T-cell (primary cell): Measurements from ENCODE around the gene TEX2. TPM values are rescaled to one million over a fixed set of nuclear protein-coding genes. Genes with fewer than 3 reads are reported as not detected.

Experiments used
- ATAC-seq, 4 experiments: fragments of 200-7000 bp in 3 of 4; fragments of 150-1000 bp in 1 of 4; cut with Tn5 transposase; replicated peaks in 1 of 4; 1 replicate in 3 of 4; 2 replicates in 1 of 4; pipeline ENCODE4 v1.10.0; 2021; ENCODE audit warnings: moderate library complexity in 3 of 4, mild to moderate bottlenecking in 2 of 4, moderate number of reproducible peaks in 1 of 4
- CTCF ChIA-PET, 2 donors: fragments of 300-600 bp; sonication (Branson Sonifier 250); formaldehyde crosslinking; loops; one replicate each; lab custom pipeline; 2022; ENCODE audit warnings: antibody characterized with exemption in 2 of 2; lab: Charles Lee
- POLR2A ChIA-PET, 2 donors: fragments of 300-600 bp; sonication (Branson Sonifier 250); formaldehyde crosslinking; loops; one replicate each; lab custom pipeline; 2022; ENCODE audit warnings: antibody characterized with exemption in 2 of 2; lab: Charles Lee
- DNase-seq, 35 experiments: peaks; one replicate each; pipeline versions ENCODE4 v3.0.0 to v3.0.0-alpha.2; 2013 to 2023
- H3K27ac ChIP-seq: one replicate; pipeline ENCODE4 v1.5.1; 2013; ENCODE audit warnings: low read length
- H3K27me3 ChIP-seq, 2 experiments: replicated peaks in 1 of 2; 1 replicate in 1 of 2; 2 replicates in 1 of 2; pipeline versions ENCODE4 v1.6.1 to v1.7.0; 2013; ENCODE audit warnings: low read length in 1 of 2, mixed read lengths in 1 of 2; ENCODE audit not compliant: control insufficient read depth in 2 of 2, insufficient read depth in 2 of 2; ENCODE audit errors: extremely low read depth in 1 of 2
- H3K36me3 ChIP-seq, 2 donors: 1 replicate in 1 of 2; 2 replicates in 1 of 2; pipeline versions ENCODE4 v1.6.1 to v1.7.0; 2013; ENCODE audit warnings: low read length in 1 of 2; ENCODE audit not compliant: control insufficient read depth in 2 of 2, insufficient read depth in 1 of 2; ENCODE audit errors: extremely low read depth in 1 of 2
- H3K4me1 ChIP-seq, 2 experiments: 1 replicate in 1 of 2; 2 replicates in 1 of 2; pipeline versions ENCODE4 v1.6.1 to v1.7.0; 2013; ENCODE audit warnings: low read length in 2 of 2, mixed read lengths in 1 of 2; ENCODE audit not compliant: insufficient read depth in 2 of 2, control insufficient read depth in 1 of 2; ENCODE audit errors: extremely low read depth in 1 of 2
- H3K4me3 ChIP-seq, 2 donors: 1 replicate in 1 of 2; 2 replicates in 1 of 2; pipeline versions ENCODE4 v1.5.1 to v1.7.0; 2013; ENCODE audit warnings: mild to moderate bottlenecking in 2 of 2, low read length in 1 of 2, moderate library complexity in 1 of 2; ENCODE audit not compliant: control insufficient read depth in 1 of 2; ENCODE audit errors: extremely low read depth in 1 of 2
- H3K9me3 ChIP-seq: 2 replicates; pipeline ENCODE4 v1.7.0; 2013
- H3K27ac Mint-ChIP-seq, 2 donors: one replicate each; pipeline ENCODE4 v1.8.0; 2020 to 2021; ENCODE audit warnings: mild to moderate bottlenecking in 2 of 2, mixed read lengths in 2 of 2
- H3K27me3 Mint-ChIP-seq, 2 donors: one replicate each; pipeline ENCODE4 v1.8.0; 2021 to 2022; ENCODE audit warnings: mixed read lengths in 2 of 2
- H3K36me3 Mint-ChIP-seq: one replicate; pipeline ENCODE4 v1.8.0; 2021; ENCODE audit warnings: mixed read lengths
- H3K4me1 Mint-ChIP-seq, 3 donors: one replicate each; pipeline ENCODE4 v1.8.0; 2020 to 2022; ENCODE audit warnings: mixed read lengths in 3 of 3, mild to moderate bottlenecking in 1 of 3
- H3K4me3 Mint-ChIP-seq, 3 donors: one replicate each; pipeline ENCODE4 v1.8.0; 2020 to 2022; ENCODE audit warnings: mild to moderate bottlenecking in 3 of 3, mixed read lengths in 3 of 3, moderate library complexity in 3 of 3
- H3K9me3 Mint-ChIP-seq, 3 donors: one replicate each; pipeline ENCODE4 v1.8.0; 2020 to 2022; ENCODE audit warnings: mixed read lengths in 3 of 3
- WGBS: methylation state at CpG from one replicate; pipeline ENCODE4 v1.1.5; 2013; ENCODE audit warnings: missing lambda C conversion rate; ENCODE audit not compliant: insufficient coverage; 5-methylcytosine and 5-hydroxymethylcytosine counted together
- total RNA-seq, 35 experiments: library from RNA in 6 of 35; stranded (reverse) in 6 of 35; fragments of 120-200 nt in 1 of 35; gene quantifications; one replicate each; pipeline versions ENCODE4 v1.2.1 to v1.2.4 and lab custom pipeline; 2013 to 2026

Gene TEX2
- total RNA-seq, 5 donors from 2014 or later (not counting 1 experiment from before 2014, with no cell fraction given) = 12.5 to 16.4 (median 14.8) TPM

GRCh38 chr17:64282753-64283080 is 19.7 kb upstream of the TEX2 start:
- peaks cover 0 to 2% of the 10 kb centered on the region in 2 donors for H3K27me3 Mint-ChIP-seq
- no peak overlapping the region for H3K27ac Mint-ChIP-seq
- no peak for ATAC-seq
- H3K36me3 Mint-ChIP-seq = no peaks in the 10 kb centered on the region
- no peak overlapping the region for H3K4me3 Mint-ChIP-seq
- no peaks in the 10 kb centered on the region for H3K9me3 Mint-ChIP-seq
- Histone ChIP-seq H3K36me3 (no peaks in the 10 kb centered on the region), H3K4me1 (no peaks in the 10 kb centered on the region), H3K4me3 (no peak overlapping the region), H3K9me3 (no peaks in the 10 kb centered on the region), H3K27me3 (peaks cover 0 to 10% of the 10 kb centered on the region in 2 experiments), H3K27ac (no peak overlapping the region)
- ChIA-PET CTCF (interaction anchor here in 1 of 2 donors (1.0 kb wide), 1 partner anchor 219 kb away, joined by 3 read pairs; no protein-coding TSS in a partner anchor), POLR2A (no interaction called here)
- DNase-seq = no peak
- no peaks in the 10 kb centered on the region for H3K4me1 Mint-ChIP-seq
- 34% methylated on average over 2 of the region's 4 CpGs for WGBS

- Mint-ChIP-seq H3K27me3 (peaks cover 0 to 2% of the 10 kb centered on the region in 2 donors), H3K4me1 (no peaks in the 10 kb centered on the region), H3K27ac (no peak overlapping the region), H3K4me3 (no peak overlapping the region), H3K36me3 (no peaks in the 10 kb centered on the region), H3K9me3 (no peaks in the 10 kb centered on the region)
- ChIA-PET POLR2A (interaction anchor here (0.6 to 1.3 kb wide), 3 partner anchors 8 to 136 kb away, joined by 3 to 5 read pairs (median 4); no protein-coding TSS in a partner anchor), CTCF (interaction anchor here (0.6 to 1.0 kb wide), 6 partner anchors 20 to 377 kb away, joined by 3 to 7 read pairs (median 3); no protein-coding TSS in a partner anchor)
- DNase-seq (peak in 31 of 35 experiments; percentile 8 to 79 (median 38)), ATAC-seq (peak in 3 of 4 experiments; percentile 35 to 57 (median 50))
- no peak overlapping the region for H3K4me3 ChIP-seq
- H3K36me3 ChIP-seq = no peaks in the 10 kb centered on the region
- peaks cover 0 to 10% of the 10 kb centered on the region in 2 experiments for H3K27me3 ChIP-seq
- 65% methylated on average over 18 of the region's 19 CpGs for WGBS
- no peaks in the 10 kb centered on the region for H3K9me3 ChIP-seq
- H3K4me1 ChIP-seq = no peaks in the 10 kb centered on the region
- H3K27ac ChIP-seq = no peak overlapping the region
Measured at GRCh38 chr17:64281962-64282752, 19.1 kb upstream of the TEX2 start.

DNA sequence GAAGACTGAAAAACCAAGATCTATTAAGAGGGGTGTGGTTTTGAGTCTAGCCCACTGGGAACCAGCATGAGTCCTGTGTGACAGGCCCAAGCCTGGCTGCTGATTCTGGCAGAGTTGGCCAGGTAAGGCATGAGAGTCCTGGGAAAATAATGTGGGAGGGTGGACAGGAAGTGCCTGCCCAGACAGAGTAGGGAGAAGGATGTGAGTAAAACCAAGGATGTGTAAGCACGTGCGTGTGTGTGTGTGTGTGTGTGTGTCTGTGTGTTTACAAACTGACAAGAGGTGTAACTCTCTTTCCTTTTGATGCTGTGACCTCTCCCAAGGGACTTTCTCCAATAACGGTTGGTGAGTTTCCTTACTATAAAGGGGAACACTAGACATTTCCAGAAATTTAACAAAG is 15.6 kb upstream of the TEX2 start:
- Mint-ChIP-seq H3K4me3 (no peak overlapping the region), H3K9me3 (no peaks in the 10 kb centered on the region), H3K36me3 (no peaks in the 10 kb centered on the region), H3K4me1 (no peaks in the 10 kb centered on the region), H3K27ac (no peak overlapping the region), H3K27me3 (no peaks in the 10 kb centered on the region)
- CTCF ChIA-PET = no interaction called here
- Histone ChIP-seq H3K9me3 (no peaks in the 10 kb centered on the region), H3K27ac (no peak overlapping the region), H3K36me3 (no peaks in the 10 kb centered on the region), H3K27me3 (peaks cover 0 to 5% of the 10 kb centered on the region in 2 experiments), H3K4me1 (no peaks in the 10 kb centered on the region), H3K4me3 (no peak overlapping the region)
- POLR2A ChIA-PET = interaction anchor here in 1 of 2 donors (0.6 to 0.7 kb wide), 2 partner anchors 7 to 219 kb away, joined by 7 to 22 read pairs; no protein-coding TSS in a partner anchor
- no peak for DNase-seq
- 35% methylated on average over 2 of the region's 3 CpGs for WGBS
- ATAC-seq = no peak

GRCh38 chr17:64277831-64278562 is 14.9 kb upstream of the TEX2 start:
- Mint-ChIP-seq H3K27ac (no peak overlapping the region), H3K4me1 (peaks cover 2 to 4% (median 2%) of the 10 kb centered on the region in 3 donors), H3K36me3 (no peaks in the 10 kb centered on the region), H3K27me3 (no peaks in the 10 kb centered on the region), H3K4me3 (no peak overlapping the region), H3K9me3 (no peaks in the 10 kb centered on the region)
- H3K36me3 ChIP-seq = no peaks in the 10 kb centered on the region
- H3K27me3 ChIP-seq = peaks cover 0 to 5% of the 10 kb centered on the region in 2 experiments
- no peak overlapping the region for H3K4me3 ChIP-seq
- H3K27ac ChIP-seq = no peak overlapping the region
- no peak for ATAC-seq
- no peaks in the 10 kb centered on the region for H3K9me3 ChIP-seq
- DNase-seq = no peak
- CTCF ChIA-PET = interaction anchor here (0.6 to 1.6 kb wide), 2 partner anchors 16 to 122 kb away, joined by 3 read pairs; no protein-coding TSS in a partner anchor
- WGBS = 93% methylated on average over 3 of the region's 7 CpGs
- peaks cover under 1 to 2% of the 10 kb centered on the region in 2 experiments for H3K4me1 ChIP-seq
- POLR2A ChIA-PET = no interaction called here

DNA sequence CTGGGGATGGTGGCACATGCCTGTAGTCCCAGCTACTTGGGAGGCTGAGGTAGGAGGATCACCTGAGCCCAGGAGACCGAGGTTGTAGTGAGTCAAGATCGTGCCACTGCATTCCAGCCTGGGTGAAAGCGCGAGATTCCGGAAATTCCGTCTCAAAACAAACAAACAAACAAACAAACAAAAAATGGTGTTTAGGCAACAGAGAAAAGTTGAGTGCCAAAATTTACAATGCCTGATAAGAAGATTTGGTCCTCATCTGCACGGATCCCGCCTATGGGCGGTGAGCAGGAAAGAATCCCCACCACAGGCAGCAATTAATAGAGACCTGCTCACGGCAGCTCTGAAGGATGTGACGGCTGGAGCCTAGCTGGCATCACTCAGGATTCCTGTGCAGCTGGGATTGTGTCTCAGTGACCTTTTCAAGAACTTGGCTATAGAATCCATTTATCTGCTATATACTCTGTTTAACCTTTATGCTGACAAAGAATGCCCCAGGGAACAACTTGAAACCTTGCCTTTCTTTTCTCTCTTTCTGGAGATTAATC is 14.0 kb upstream of the TEX2 start:
- Mint-ChIP-seq H3K27me3 (no peaks in the 10 kb centered on the region), H3K4me1 (peaks cover 3 to 8% (median 3%) of the 10 kb centered on the region in 3 donors), H3K4me3 (no peak overlapping the region), H3K9me3 (no peaks in the 10 kb centered on the region), H3K27ac (no peak overlapping the region), H3K36me3 (no peaks in the 10 kb centered on the region)
- Histone ChIP-seq H3K27me3 (no peaks in the 10 kb centered on the region), H3K4me3 (no peak overlapping the region), H3K9me3 (no peaks in the 10 kb centered on the region), H3K27ac (no peak overlapping the region), H3K4me1 (peaks cover 2 to 10% of the 10 kb centered on the region in 2 experiments), H3K36me3 (no peaks in the 10 kb centered on the region)
- 94% methylated on average over 2 of the region's 11 CpGs for WGBS
- DNase-seq (no peak), ATAC-seq (no peak)
- ChIA-PET CTCF (interaction anchor here (0.6 to 1.6 kb wide), 2 partner anchors 15 to 257 kb away, joined by 3 read pairs; partner anchors contain the start of gene ICAM2 (in 1 of the 2)), POLR2A (interaction anchor here in 1 of 2 donors (0.6 kb wide), 1 partner anchor 248 kb away, joined by 3 read pairs; no protein-coding TSS in a partner anchor)

- H3K36me3 Mint-ChIP-seq = no peaks in the 10 kb centered on the region
- Histone ChIP-seq H3K9me3 (no peaks in the 10 kb centered on the region), H3K27ac (no peak overlapping the region), H3K36me3 (no peaks in the 10 kb centered on the region), H3K4me1 (peaks cover 8 to 11% of the 10 kb centered on the region in 2 experiments), H3K4me3 (no peak overlapping the region), H3K27me3 (no peaks in the 10 kb centered on the region)
- POLR2A ChIA-PET = no interaction called here
- DNase-seq (no peak), ATAC-seq (no peak)
- peaks cover 16 to 24% (median 18%) of the 10 kb centered on the region in 3 donors for H3K4me1 Mint-ChIP-seq
- CTCF ChIA-PET = interaction anchor here in 1 of 2 donors (0.5 kb wide), 1 partner anchor 294 kb away, joined by 4 read pairs; no protein-coding TSS in a partner anchor
- 68% methylated on average over 3 of the region's 3 CpGs for WGBS
- no peak overlapping the region for H3K27ac Mint-ChIP-seq
- H3K27me3 Mint-ChIP-seq = no peaks in the 10 kb centered on the region
- no peak overlapping the region for H3K4me3 Mint-ChIP-seq
- H3K9me3 Mint-ChIP-seq = peaks cover 0 to 6% (median 5%) of the 10 kb centered on the region in 3 donors
Measured at GRCh38 chr17:64275016-64275415, 12.0 kb upstream of the TEX2 start.
